ENCODE results near the gene TMEM190.
A peak's percentile ranks its signal among the peaks of the same experiment; 100 is the strongest.

Gene TMEM190

GRCh38 chr19:55340784-55341147, 35.9 kb upstream of the TMEM190 start:
- TF ChIP-seq, protein P1, sequence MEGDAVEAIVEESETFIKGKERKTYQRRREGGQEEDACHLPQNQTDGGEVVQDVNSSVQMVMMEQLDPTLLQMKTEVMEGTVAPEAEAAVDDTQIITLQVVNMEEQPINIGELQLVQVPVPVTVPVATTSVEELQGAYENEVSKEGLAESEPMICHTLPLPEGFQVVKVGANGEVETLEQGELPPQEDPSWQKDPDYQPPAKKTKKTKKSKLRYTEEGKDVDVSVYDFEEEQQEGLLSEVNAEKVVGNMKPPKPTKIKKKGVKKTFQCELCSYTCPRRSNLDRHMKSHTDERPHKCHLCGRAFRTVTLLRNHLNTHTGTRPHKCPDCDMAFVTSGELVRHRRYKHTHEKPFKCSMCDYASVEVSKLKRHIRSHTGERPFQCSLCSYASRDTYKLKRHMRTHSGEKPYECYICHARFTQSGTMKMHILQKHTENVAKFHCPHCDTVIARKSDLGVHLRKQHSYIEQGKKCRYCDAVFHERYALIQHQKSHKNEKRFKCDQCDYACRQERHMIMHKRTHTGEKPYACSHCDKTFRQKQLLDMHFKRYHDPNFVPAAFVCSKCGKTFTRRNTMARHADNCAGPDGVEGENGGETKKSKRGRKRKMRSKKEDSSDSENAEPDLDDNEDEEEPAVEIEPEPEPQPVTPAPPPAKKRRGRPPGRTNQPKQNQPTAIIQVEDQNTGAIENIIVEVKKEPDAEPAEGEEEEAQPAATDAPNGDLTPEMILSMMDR (IDR thresholded peaks at IDR 0.05; ENCODE audit: low read depth, low read length): no peak
- peak overlapping the region; percentile 75 for H3K4me3 ChIP-seq (ENCODE audit: low read depth, low read length)

DNA sequence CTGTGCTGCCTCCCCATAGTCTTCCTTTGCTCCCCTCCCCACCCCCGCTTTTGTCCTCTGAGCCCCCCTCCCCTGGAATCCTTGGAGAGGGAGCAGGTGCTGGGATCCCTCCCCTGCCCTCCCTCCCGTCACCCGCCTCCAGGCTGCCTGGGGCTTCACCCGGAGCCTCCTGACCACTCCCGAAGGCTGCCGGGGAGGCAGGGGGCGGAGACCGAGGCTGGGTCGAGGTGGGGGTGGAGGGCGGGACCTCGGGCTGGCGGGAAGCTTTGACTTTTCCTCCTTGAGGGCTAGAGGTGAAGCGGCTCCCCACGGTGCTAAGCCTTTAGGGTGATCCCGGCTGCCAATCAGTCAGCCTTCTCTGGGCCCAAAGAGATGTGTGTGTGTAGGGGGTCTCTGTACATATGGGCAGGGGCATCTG, 35.4 kb upstream of the TMEM190 start:
- H3K4me3 ChIP-seq (ENCODE audit: low read depth, low read length): peak overlapping the region; percentile 75
- TF ChIP-seq, protein P1 (IDR thresholded peaks at IDR 0.05; ENCODE audit: low read depth, low read length): no peak

DNA sequence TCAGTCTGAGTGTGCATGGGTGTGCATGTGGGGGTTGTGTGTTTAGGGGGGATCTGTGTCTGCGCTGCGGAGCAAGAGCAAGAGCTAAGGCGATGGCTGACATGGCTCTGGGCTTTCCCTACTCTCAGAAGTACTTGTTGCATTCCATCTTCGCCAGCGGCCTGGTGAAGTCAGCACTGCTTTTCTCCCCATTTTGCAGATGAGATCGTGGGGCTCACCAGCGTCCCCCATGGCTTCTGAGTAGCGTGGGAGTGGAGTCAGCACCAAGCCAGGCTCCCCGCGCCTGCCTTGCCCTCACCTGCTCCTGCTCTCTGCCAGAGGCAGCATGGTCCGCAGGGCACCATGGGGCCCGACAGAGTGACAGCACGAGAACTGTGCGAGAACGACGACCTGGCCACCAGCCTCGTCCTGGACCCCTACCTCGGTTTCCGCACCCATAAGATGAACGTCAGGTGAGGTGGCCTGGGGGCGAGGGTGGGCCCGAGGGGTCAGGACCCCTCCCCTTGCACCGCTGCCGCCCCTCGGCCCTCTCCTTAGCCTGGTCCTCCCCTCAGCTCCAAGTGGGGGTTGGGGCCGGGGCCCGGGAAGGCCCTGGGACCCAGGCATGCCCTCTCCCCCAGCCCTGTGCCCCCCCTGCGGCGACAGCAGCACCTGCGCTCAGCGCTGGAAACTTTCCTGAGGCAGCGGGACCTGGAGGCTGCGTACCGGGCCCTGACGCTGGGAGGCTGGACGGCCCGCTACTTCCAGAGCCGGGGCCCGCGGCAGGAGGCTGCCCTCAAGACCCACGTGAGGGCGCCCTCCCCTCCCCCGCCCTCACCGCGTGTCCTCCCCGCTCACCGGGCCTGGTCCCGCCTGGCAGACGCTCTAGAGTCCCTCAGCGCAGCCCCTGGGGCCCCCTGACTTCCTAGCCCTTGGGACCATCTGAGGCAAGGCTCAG, 34.8 kb upstream of the TMEM190 start:
- TF ChIP-seq, protein P1 (IDR thresholded peaks at IDR 0.05; ENCODE audit: low read depth, low read length): no peak

GRCh38 chr19:55344444-55344843, 32.2 kb upstream of the TMEM190 start:
- TF ChIP-seq, protein P1 (IDR thresholded peaks at IDR 0.05; ENCODE audit: low read depth, low read length): no peak
- no peak overlapping the region for H3K4me3 ChIP-seq (ENCODE audit: low read depth, low read length)

More for the DNA sequence above, 34.8 kb upstream of the TMEM190 start:
- no peak overlapping the region for H3K4me3 ChIP-seq (ENCODE audit: low read depth, low read length)

- no peak overlapping the region for H3K4me3 ChIP-seq (ENCODE audit: low read depth, low read length)
- TF ChIP-seq, protein P1 (IDR thresholded peaks at IDR 0.05; ENCODE audit: low read depth, low read length): no peak
These were observed 31.4 kb upstream of the TMEM190 start for GRCh38 chr19:55345101-55345817.

GRCh38 chr19:55345818-55346724, 30.6 kb upstream of the TMEM190 start:
- H3K4me3 ChIP-seq (ENCODE audit: low read depth, low read length): no peak overlapping the region
- TF ChIP-seq, protein P1 (IDR thresholded peaks at IDR 0.05; ENCODE audit: low read depth, low read length): no peak
